Measurements from ENCODE around the gene KCTD6. TPM values are rescaled to one million over a fixed set of nuclear protein-coding genes. Genes with fewer than 3 reads are reported as not detected.

The KCTD6 gene
- total and polyA plus RNA-seq, 12 donors, result 7.2 to 19.9 (median 11.7) TPM

DNA sequence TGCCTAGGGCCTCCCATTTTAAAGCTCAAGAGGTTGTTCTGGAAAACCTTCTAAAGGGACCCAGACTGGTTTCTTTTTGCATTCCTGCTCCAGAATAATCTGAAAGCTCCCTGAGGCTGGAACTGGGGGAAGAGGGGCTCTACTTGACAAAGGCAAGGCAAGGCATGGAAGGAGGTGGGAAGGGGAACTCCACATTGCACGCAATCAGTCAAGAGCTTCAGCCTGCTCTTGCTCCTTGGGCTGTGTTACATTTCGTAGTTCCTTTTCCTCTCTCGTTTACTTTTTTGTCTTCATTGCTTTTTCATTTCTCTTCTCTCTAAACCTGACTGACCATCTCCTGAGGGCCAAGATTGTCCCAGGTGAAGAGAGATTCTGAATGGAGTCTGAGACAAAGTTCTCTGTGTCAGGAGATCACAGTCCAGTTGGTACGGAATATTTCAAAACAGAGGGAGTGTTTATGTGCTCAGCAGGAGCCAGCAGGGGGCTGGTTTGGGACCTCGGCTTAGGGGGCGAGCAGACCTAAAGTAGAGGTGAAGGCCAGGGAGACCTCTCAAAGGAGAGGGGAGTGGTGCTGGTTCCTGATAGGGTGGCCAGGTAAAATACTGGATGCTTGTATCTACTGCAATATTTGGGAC is 6.0 kb upstream of the KCTD6 start:
- 77 to 89% (median 82%) methylated on average over 6 of the region's 6 CpGs for WGBS, 4 donors
- DNase-seq, result no peak
- intact Hi-C loops (cut with DNase I), result no loop called here
- no peaks in the 10 kb centered on the region for H3K9me3 ChIP-seq (replicated peaks in 1 of 3)
- H3K4me1 ChIP-seq (replicated peaks in 1 of 2), result peaks cover 6 to 7% of the 10 kb centered on the region in 2 donors
- no peak overlapping the region for H3K27ac ChIP-seq
- H3K36me3 ChIP-seq (replicated peaks in 1 of 2), result no peaks in the 10 kb centered on the region
- no peak for TF ChIP-seq POLR2A (IDR thresholded peaks at IDR 0.05)
- TF ChIP-seq CTCF (IDR thresholded peaks at IDR 0.05), result no peak
- H3K4me3 ChIP-seq, result no peak overlapping the region
- H3K27me3 ChIP-seq, result no peaks in the 10 kb centered on the region

GRCh38 chr3:58487140-58487886 is 4.6 kb upstream of the KCTD6 start:
- Histone ChIP-seq H3K27me3 (no peaks in the 10 kb centered on the region), H3K36me3 (replicated peaks in 1 of 2) (no peaks in the 10 kb centered on the region), H3K27ac (peak overlapping the region in 2 of 5 donors; percentile 47 to 75), H3K9me3 (replicated peaks in 1 of 3) (no peaks in the 10 kb centered on the region), H3K4me1 (replicated peaks in 1 of 2) (peaks cover 7 to 10% of the 10 kb centered on the region in 2 donors), H3K4me3 (no peak overlapping the region)
- peak; percentile 47 to 78 (median 65) for DNase-seq
- no peak for TF ChIP-seq CTCF (IDR thresholded peaks at IDR 0.05)
- peak in 1 of 2 donors; percentile 35 for TF ChIP-seq POLR2A (IDR thresholded peaks at IDR 0.05)
- 47 to 60% (median 52%) methylated on average over 16 to 18 of the region's 18 CpGs for WGBS, 4 donors
- intact Hi-C loops (cut with DNase I), result no loop called here

DNA sequence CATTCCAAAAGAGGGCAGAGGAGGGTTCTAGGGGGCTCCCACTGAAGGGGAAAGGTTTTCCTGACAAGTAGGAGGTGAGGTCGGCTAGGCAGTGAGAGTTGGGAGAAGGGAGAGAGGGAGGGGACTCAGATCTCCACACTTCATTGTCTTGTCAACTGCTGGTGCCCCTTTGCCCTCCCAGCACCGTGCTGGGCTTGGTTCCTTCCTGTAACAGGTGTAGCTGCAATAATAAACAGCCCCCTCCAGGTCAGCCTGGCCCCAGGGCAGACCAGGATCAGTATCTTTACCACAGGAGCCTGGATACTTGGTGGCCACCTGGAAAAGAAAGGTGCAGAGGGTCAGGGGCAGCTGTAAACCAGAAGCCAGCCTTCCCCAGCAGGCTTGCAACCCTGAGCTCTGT is 2.9 kb upstream of the KCTD6 start:
- Histone ChIP-seq H3K27ac (no peak overlapping the region), H3K4me3 (no peak overlapping the region), H3K4me1 (replicated peaks in 1 of 2) (peaks cover 7 to 23% of the 10 kb centered on the region in 2 donors), H3K27me3 (no peaks in the 10 kb centered on the region), H3K36me3 (replicated peaks in 1 of 2) (no peaks in the 10 kb centered on the region), H3K9me3 (replicated peaks in 1 of 3) (no peaks in the 10 kb centered on the region)
- 54 to 60% (median 58%) methylated on average over 1 to 2 of the region's 2 CpGs for WGBS, 4 donors
- intact Hi-C loops (cut with DNase I), result no loop called here
- no peak for DNase-seq
- TF ChIP-seq CTCF (IDR thresholded peaks at IDR 0.05) (no peak), POLR2A (IDR thresholded peaks at IDR 0.05) (no peak)

DNA sequence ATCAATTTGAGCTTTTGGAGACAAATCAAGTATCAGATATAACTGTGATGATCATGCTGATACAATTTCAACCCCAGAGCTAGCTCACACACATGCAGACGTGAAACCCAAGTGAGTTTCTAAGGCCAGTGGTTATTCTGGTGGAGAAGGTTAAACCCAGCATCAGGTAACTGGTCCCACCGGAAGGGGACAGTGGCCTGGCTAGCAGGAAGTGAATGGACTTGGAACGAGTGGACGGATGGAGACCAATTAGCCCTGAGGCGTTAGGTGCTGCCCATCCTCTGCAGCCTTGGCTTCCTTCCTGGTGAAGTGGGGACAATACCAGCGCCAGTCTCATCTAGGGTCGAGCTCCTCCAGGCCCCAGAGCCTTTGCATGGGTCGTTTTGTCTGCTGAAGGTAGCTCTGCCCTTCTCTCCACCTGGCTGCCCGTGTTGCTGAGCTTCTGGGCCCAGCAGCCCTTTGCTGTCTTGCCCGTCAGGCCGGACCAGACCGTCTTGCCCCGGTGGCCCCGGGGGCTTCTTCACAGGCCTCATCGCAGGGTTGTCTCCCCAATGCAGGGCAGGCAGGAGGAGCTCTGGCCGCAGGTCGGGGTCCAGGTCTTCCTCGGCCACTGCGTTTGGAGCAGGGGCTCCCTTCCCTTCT is 915 bp upstream of the KCTD6 start:
- WGBS, 4 donors, result 72 to 87% (median 81%) methylated on average over 13 to 19 of the region's 19 CpGs
- H3K4me1 ChIP-seq (replicated peaks in 1 of 2), result peaks cover 7 to 44% of the 10 kb centered on the region in 2 donors
- peak overlapping the region in 4 of 5 donors; percentile 5 to 91 (median 39) for H3K27ac ChIP-seq
- no peaks in the 10 kb centered on the region for H3K36me3 ChIP-seq (replicated peaks in 1 of 2)
- peak overlapping the region in 2 of 4 donors; percentile 27 to 45 for H3K4me3 ChIP-seq
- H3K27me3 ChIP-seq, result no peaks in the 10 kb centered on the region
- H3K9me3 ChIP-seq (replicated peaks in 1 of 3), result no peaks in the 10 kb centered on the region
- peak; percentile 4 to 59 (median 33) for DNase-seq
- TF ChIP-seq CTCF (IDR thresholded peaks at IDR 0.05), result no peak
- no peak for TF ChIP-seq POLR2A (IDR thresholded peaks at IDR 0.05)
- intact Hi-C loops (cut with DNase I), result no loop called here
